CD4-positive, alpha-beta memory T cell (primary cell): Measurements from ENCODE around the gene IL18RAP. TPM values are rescaled to one million over a fixed set of nuclear protein-coding genes. Genes with fewer than 3 reads are reported as not detected.

ENCODE experiments used
- CTCF ChIA-PET: fragments of 350-600 bp; sonication (Branson Sonifier 250); formaldehyde crosslinking; loops from one replicate; lab custom pipeline; 2021; ENCODE audit warnings: inconsistent platforms; ENCODE audit not compliant: partially characterized antibody; lab: Charles Lee
- POLR2A ChIA-PET: fragments of 350-600 bp; sonication (Branson Sonifier 250); formaldehyde crosslinking; loops from one replicate; lab custom pipeline; 2021; ENCODE audit not compliant: partially characterized antibody; lab: Charles Lee
- DNase-seq, 5 donors: peaks; one replicate each; pipeline versions ENCODE4 v3.0.0 to v3.0.0-alpha.2; 2020 to 2022; ENCODE audit warnings: mixed read lengths in 1 of 5
- H3K27ac ChIP-seq: one replicate; pipeline ENCODE4 v1.7.0; 2013; ENCODE audit warnings: low read depth, low read length
- H3K27me3 ChIP-seq: 2 replicates; pipeline ENCODE4 v1.7.0; 2013; ENCODE audit warnings: mild to moderate bottlenecking, low read length, moderate library complexity; ENCODE audit not compliant: insufficient read depth
- H3K36me3 ChIP-seq: 2 replicates; pipeline ENCODE4 v1.7.0; 2013; ENCODE audit warnings: mild to moderate bottlenecking, low read length, moderate library complexity; ENCODE audit not compliant: insufficient read depth
- H3K4me1 ChIP-seq: 2 replicates; pipeline ENCODE4 v1.7.0; 2013; ENCODE audit warnings: mild to moderate bottlenecking, low read length, moderate library complexity; ENCODE audit not compliant: insufficient read depth
- H3K4me3 ChIP-seq, 2 donors: one replicate each; pipeline ENCODE4 v1.7.0; 2013; ENCODE audit warnings: low read length in 2 of 2, mild to moderate bottlenecking in 1 of 2
- H3K9me3 ChIP-seq, 2 donors: one replicate each; pipeline ENCODE4 v1.7.0; 2013; ENCODE audit warnings: low read length in 2 of 2, control low read depth in 1 of 2; ENCODE audit not compliant: control insufficient read depth in 1 of 2
- H3K27ac Mint-ChIP-seq, 7 donors: one replicate each; pipeline ENCODE4 v1.8.0; 2020 to 2021; ENCODE audit warnings: mixed read lengths in 7 of 7, mild to moderate bottlenecking in 6 of 7, inconsistent platforms in 3 of 7, moderate library complexity in 3 of 7
- H3K27me3 Mint-ChIP-seq, 2 donors: one replicate each; pipeline ENCODE4 v1.8.0; 2020 to 2021; ENCODE audit warnings: mixed read lengths in 2 of 2
- H3K36me3 Mint-ChIP-seq, 2 donors: one replicate each; pipeline ENCODE4 v1.8.0; 2020 to 2021; ENCODE audit warnings: mixed read lengths in 2 of 2, inconsistent platforms in 1 of 2, mild to moderate bottlenecking in 1 of 2
- H3K4me1 Mint-ChIP-seq, 4 donors: one replicate each; pipeline ENCODE4 v1.8.0; 2020 to 2021; ENCODE audit warnings: mixed read lengths in 4 of 4, mild to moderate bottlenecking in 1 of 4
- H3K4me3 Mint-ChIP-seq, 8 donors: one replicate each; pipeline ENCODE4 v1.8.0; 2020 to 2021; ENCODE audit warnings: mixed read lengths in 8 of 8, mild to moderate bottlenecking in 7 of 8, moderate library complexity in 6 of 8, inconsistent platforms in 3 of 8
- H3K9me3 Mint-ChIP-seq, 8 donors: one replicate each; pipeline ENCODE4 v1.8.0; 2020 to 2021; ENCODE audit warnings: mixed read lengths in 8 of 8, mild to moderate bottlenecking in 5 of 8, inconsistent platforms in 3 of 8, moderate library complexity in 1 of 8
- intact Hi-C: fragments of 100-400 bp; cut with micrococcal nuclease; formaldehyde crosslinking; loops from one replicate; pipeline ENCODE4 v1.15.1; 2023
- polyA plus RNA-seq, 2 donors: library from polyadenylated mRNA; unstranded; fragments of 300-500 nt; fragmentation: Illumina TruSeq; gene quantifications; one replicate each; pipeline ENCODE4 v1.2.3, GENCODE V29; 2021
- total RNA-seq, 2 experiments: library from RNA; stranded (reverse); gene quantifications; one replicate each; pipeline ENCODE4 v1.2.3, GENCODE V29; 2021

IL18RAP gene
- total and polyA plus RNA-seq, 4 experiments from 2014 or later: 0.33 to 6.5 (median 4.6) TPM

DNA sequence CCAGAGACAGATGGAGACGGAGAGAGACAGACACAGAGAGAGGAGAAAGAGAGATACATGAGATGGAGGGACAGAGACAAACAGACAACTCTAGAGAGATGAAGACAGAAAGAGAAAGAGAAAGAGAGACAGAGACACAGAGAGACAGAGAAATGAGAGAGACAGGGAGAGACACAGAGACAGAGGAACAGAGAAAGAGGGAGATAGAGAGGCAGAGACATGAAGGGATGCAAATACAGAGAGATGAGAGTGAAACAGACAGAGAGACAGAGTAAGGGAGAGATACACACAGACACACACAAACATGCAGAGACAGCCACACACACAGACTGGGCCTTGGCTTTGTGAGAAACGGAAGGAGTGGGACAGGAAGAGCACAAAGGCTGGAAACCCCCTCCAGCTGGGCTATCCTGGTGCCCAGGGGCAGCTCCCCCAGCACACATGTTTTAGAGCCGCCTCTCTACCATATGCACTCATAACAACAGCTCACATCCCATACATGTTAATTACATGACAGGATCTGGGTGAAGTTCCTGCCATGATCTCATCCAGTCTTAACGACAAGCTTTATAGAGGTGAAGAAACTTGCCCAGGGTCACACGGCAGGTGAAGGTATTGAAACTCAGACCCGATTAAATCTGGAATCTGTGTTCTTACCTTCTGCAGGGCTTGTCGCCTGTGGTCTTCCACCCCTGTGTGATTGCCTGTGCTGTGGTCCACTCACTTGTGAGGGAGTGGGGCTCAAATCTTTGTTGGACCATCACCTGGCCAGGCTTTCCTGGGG, 35.0 kb upstream of the IL18RAP start:
- Mint-ChIP-seq H3K9me3 (peaks cover 0 to 20% (median 17%) of the 10 kb centered on the region in 8 donors), H3K4me3 (no peak overlapping the region), H3K36me3 (peaks cover 44 to 46% of the 10 kb centered on the region in 2 donors), H3K4me1 (peaks cover 17 to 35% (median 30%) of the 10 kb centered on the region in 4 donors), H3K27me3 (no peaks in the 10 kb centered on the region), H3K27ac (peak overlapping the region in 2 of 7 donors; percentile 33 to 78)
- intact Hi-C loops: no loop called here
- Histone ChIP-seq H3K4me3 (no peak overlapping the region), H3K4me1 (peaks cover 16% of the 10 kb centered on the region), H3K36me3 (peaks cover 5% of the 10 kb centered on the region), H3K9me3 (peaks cover 0 to 3% of the 10 kb centered on the region in 2 donors), H3K27me3 (no peaks in the 10 kb centered on the region), H3K27ac (no peak overlapping the region)
- no peak for DNase-seq
- ChIA-PET CTCF (no interaction called here), POLR2A (no interaction called here)

DNA sequence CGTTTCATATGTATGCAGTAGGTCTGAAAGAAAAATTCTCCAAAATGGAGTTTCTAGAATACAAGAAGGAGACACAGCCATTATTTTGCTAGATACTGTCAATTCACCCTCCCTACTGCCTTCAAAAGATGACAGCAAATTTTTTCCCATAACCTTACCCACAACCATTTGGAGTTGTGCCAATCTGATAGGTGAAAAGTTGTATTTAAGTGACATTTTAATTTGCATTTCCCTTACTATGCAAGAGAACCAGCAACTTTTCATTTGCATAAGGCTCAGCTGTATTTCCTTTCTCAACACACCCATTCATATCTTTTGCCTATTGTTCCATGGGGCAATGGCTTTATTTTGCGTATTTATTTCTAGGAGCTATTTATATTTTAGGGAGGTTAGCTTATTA, 31.4 kb upstream of the IL18RAP start:
- H3K4me1 ChIP-seq: peaks cover 16% of the 10 kb centered on the region
- peaks cover 13 to 18% of the 10 kb centered on the region in 2 donors for H3K36me3 Mint-ChIP-seq
- H3K9me3 Mint-ChIP-seq: no peaks in the 10 kb centered on the region
- H3K27ac Mint-ChIP-seq: peak overlapping the region in 5 of 7 donors; percentile 5 to 60 (median 43)
- ChIA-PET POLR2A (interaction anchor here (1.0 to 1.5 kb wide), 2 partner anchors 24 kb away, joined by 3 to 4 read pairs; no protein-coding TSS in a partner anchor), CTCF (interaction anchor here (1.2 to 1.8 kb wide), 3 partner anchors 34 to 52 kb away, joined by 3 to 5 read pairs (median 5); partner anchors contain the start of gene IL18R1)
- no peaks in the 10 kb centered on the region for H3K27me3 Mint-ChIP-seq
- H3K4me3 ChIP-seq: no peak overlapping the region
- intact Hi-C loops: loop anchor here (1.0 to 5.0 kb wide), 2 partner anchors 23 to 34 kb away; partner anchors contain the start of gene IL18R1
- peaks cover 17 to 35% (median 30%) of the 10 kb centered on the region in 4 donors for H3K4me1 Mint-ChIP-seq
- H3K27ac ChIP-seq: no peak overlapping the region
- peak overlapping the region in 5 of 8 donors; percentile 1 to 51 (median 23) for H3K4me3 Mint-ChIP-seq
- no peaks in the 10 kb centered on the region for H3K27me3 ChIP-seq
- no peaks in the 10 kb centered on the region for H3K36me3 ChIP-seq
- no peaks in the 10 kb centered on the region for H3K9me3 ChIP-seq
- DNase-seq: peak; percentile 63 to 77 (median 73)

DNA sequence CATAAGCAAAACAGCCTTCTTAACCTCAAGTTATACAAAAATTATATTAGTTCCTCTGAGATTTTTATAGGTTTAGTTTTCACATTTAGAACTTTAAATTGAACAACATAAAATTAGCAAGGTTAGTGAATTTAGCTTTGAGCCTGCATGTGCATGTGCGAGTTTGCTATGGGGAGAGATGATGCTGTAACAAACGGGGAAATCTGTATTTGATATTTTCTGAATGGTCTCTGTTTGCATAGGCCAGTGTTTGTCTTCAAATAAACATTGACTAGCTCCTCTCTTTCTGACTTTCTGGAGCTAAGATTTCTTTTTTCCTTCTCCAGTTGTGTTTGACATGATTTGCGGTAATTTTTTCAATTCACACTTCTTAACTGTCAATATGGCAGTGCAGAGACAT, 30.9 kb upstream of the IL18RAP start:
- H3K4me1 ChIP-seq: peaks cover 16% of the 10 kb centered on the region
- no peaks in the 10 kb centered on the region for H3K9me3 Mint-ChIP-seq
- no peaks in the 10 kb centered on the region for H3K9me3 ChIP-seq
- H3K27ac Mint-ChIP-seq: no peak overlapping the region
- H3K4me3 ChIP-seq: no peak overlapping the region
- H3K27ac ChIP-seq: no peak overlapping the region
- peaks cover 12 to 18% of the 10 kb centered on the region in 2 donors for H3K36me3 Mint-ChIP-seq
- H3K4me3 Mint-ChIP-seq: no peak overlapping the region
- ChIA-PET POLR2A (interaction anchor here (1.0 kb wide), 1 partner anchor 24 kb away, joined by 3 read pairs; no protein-coding TSS in a partner anchor), CTCF (interaction anchor here (1.2 to 1.8 kb wide), 2 partner anchors 34 to 36 kb away, joined by 3 to 5 read pairs; partner anchors contain the start of gene IL18R1)
- peaks cover 17 to 34% (median 29%) of the 10 kb centered on the region in 4 donors for H3K4me1 Mint-ChIP-seq
- no peaks in the 10 kb centered on the region for H3K27me3 ChIP-seq
- no peak for DNase-seq
- H3K36me3 ChIP-seq: no peaks in the 10 kb centered on the region
- no peaks in the 10 kb centered on the region for H3K27me3 Mint-ChIP-seq
- intact Hi-C loops: loop anchor here (5.0 kb wide), 1 partner anchor 35 kb away; the partner anchor contains the start of gene IL18R1

DNA sequence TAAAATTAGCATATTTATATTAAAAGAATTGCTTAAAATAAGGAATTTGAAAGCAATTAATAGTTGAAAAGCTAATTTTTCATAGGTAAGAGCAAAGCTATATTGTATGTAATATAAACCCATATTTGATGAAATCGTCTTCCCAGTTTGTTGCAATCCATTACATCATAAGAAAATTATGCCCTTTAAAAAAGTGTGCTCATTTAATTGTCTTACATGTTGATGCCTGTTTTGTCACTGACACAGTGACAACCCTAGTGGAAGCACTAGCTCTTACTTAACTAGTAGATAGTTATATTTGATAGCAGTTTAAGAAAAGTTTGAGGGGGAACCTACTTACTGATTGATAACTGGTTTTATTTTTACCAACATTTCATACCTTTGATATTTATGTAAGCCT, 30.0 kb upstream of the IL18RAP start:
- no peaks in the 10 kb centered on the region for H3K36me3 ChIP-seq
- H3K27ac ChIP-seq: no peak overlapping the region
- H3K4me3 Mint-ChIP-seq: no peak overlapping the region
- H3K27me3 Mint-ChIP-seq: no peaks in the 10 kb centered on the region
- H3K4me1 ChIP-seq: peaks cover 16% of the 10 kb centered on the region
- peaks cover 13 to 29% (median 22%) of the 10 kb centered on the region in 4 donors for H3K4me1 Mint-ChIP-seq
- no peaks in the 10 kb centered on the region for H3K9me3 Mint-ChIP-seq
- POLR2A ChIA-PET: no interaction called here
- CTCF ChIA-PET: no interaction called here
- H3K4me3 ChIP-seq: no peak overlapping the region
- H3K36me3 Mint-ChIP-seq: peaks cover 7 to 11% of the 10 kb centered on the region in 2 donors
- H3K9me3 ChIP-seq: no peaks in the 10 kb centered on the region
- H3K27ac Mint-ChIP-seq: no peak overlapping the region
- intact Hi-C loops: loop anchor here (5.0 kb wide), 1 partner anchor 36 kb away; the partner anchor contains the start of gene IL18R1
- no peak for DNase-seq
- no peaks in the 10 kb centered on the region for H3K27me3 ChIP-seq

GRCh38 chr2:102396012-102396411, 26.9 kb upstream of the IL18RAP start:
- Mint-ChIP-seq H3K4me3 (no peak overlapping the region), H3K36me3 (peaks cover 0 to 3% of the 10 kb centered on the region in 2 donors), H3K27ac (no peak overlapping the region), H3K27me3 (no peaks in the 10 kb centered on the region), H3K9me3 (no peaks in the 10 kb centered on the region), H3K4me1 (peaks cover 16 to 31% (median 24%) of the 10 kb centered on the region in 4 donors)
- Histone ChIP-seq H3K36me3 (no peaks in the 10 kb centered on the region), H3K27ac (no peak overlapping the region), H3K4me1 (peaks cover 13% of the 10 kb centered on the region), H3K9me3 (no peaks in the 10 kb centered on the region), H3K4me3 (no peak overlapping the region), H3K27me3 (no peaks in the 10 kb centered on the region)
- DNase-seq: no peak
- CTCF ChIA-PET: interaction anchor here (1.2 kb wide), 1 partner anchor 63 kb away, joined by 3 read pairs; no protein-coding TSS in a partner anchor
- intact Hi-C loops: no loop called here
- POLR2A ChIA-PET: no interaction called here

DNA sequence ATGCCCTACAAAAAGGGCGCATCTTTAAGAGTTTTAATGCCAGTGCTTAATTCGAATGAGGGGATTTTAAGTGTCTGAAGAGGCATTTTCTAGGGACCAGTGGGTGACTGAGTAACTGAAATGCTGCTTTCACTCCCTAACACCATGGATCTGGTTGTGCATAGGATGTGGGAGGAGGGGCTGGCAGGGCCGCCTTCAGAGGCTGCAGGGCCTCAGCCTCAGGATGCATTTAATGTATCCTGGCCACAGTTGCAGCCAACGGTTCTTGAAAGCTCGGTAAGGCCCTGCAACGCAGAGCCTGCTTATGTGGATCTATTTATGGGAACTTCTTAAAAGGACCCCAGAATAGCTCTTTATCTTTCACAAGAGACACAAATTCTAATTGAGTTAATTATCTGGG, 25.8 kb upstream of the IL18RAP start:
- CTCF ChIA-PET: interaction anchor here (0.9 to 2.7 kb wide), 2 partner anchors 19 to 46 kb away, joined by 3 to 10 read pairs; no protein-coding TSS in a partner anchor
- intact Hi-C loops: no loop called here

More for the DNA sequence above, 25.8 kb upstream of the IL18RAP start:
- no peaks in the 10 kb centered on the region for H3K36me3 ChIP-seq
- no peak overlapping the region for H3K27ac ChIP-seq
- no peaks in the 10 kb centered on the region for H3K27me3 ChIP-seq
- no peaks in the 10 kb centered on the region for H3K9me3 ChIP-seq
- POLR2A ChIA-PET: no interaction called here
- DNase-seq: no peak
- H3K4me1 ChIP-seq: peaks cover 1% of the 10 kb centered on the region
- Mint-ChIP-seq H3K27ac (no peak overlapping the region), H3K36me3 (peaks cover 0 to 3% of the 10 kb centered on the region in 2 donors), H3K4me1 (peaks cover 15 to 28% (median 21%) of the 10 kb centered on the region in 4 donors), H3K4me3 (no peak overlapping the region), H3K9me3 (no peaks in the 10 kb centered on the region), H3K27me3 (no peaks in the 10 kb centered on the region)
- no peak overlapping the region for H3K4me3 ChIP-seq
